ENCODE results near the gene CBFB. TPM values are rescaled to one million over a fixed set of nuclear protein-coding genes. Genes with fewer than 3 reads are reported as not detected.
"Not testable (repeated sequence)": the region's sequence is repeated elsewhere in the genome, so short reads cannot be mapped to it uniquely, and the experiment has no call there.

CBFB gene
- 51.0 TPM for polyA plus RNA-seq (2012; ENCODE audit: insufficient read depth, insufficient read length, low read depth)

DNA sequence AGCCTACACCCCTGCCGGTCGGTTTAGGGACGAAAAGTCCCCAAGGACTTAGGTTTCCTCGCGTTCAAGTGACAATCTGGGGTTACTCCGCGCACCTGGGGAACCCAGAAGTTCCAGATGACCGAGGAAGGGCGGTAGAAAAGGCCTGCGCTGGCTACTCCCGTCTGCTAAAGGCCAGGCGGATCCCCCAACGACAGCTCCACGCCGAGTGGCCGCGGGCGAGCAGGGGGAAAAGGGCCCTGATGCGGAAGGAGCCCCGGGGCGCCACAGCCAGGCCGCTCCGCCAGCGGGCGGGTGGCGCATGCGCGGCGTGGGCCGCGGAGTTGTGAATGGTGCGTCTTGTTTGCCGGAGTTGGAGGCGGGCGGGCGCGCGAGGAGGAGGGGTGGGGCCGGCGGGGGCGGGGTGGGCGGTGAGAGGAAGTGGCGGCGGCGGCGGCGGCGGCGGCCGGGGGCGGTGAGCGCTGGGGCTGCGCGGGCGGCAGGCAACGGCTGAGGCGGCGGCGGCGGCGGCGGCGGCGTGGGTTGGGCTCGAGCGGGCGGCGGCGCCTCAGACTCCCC lies at the start of gene CBFB:
Gene CBFB (plus strand): TSS at position 454 of the 558 bp plus-strand sequence. CDS start 259 bp downstream, outside the sequence.
- no peaks in the 10 kb centered on the region for H3K27me3 ChIP-seq
- DNase-seq: peak; percentile 96
- TF ChIP-seq, protein P1, sequence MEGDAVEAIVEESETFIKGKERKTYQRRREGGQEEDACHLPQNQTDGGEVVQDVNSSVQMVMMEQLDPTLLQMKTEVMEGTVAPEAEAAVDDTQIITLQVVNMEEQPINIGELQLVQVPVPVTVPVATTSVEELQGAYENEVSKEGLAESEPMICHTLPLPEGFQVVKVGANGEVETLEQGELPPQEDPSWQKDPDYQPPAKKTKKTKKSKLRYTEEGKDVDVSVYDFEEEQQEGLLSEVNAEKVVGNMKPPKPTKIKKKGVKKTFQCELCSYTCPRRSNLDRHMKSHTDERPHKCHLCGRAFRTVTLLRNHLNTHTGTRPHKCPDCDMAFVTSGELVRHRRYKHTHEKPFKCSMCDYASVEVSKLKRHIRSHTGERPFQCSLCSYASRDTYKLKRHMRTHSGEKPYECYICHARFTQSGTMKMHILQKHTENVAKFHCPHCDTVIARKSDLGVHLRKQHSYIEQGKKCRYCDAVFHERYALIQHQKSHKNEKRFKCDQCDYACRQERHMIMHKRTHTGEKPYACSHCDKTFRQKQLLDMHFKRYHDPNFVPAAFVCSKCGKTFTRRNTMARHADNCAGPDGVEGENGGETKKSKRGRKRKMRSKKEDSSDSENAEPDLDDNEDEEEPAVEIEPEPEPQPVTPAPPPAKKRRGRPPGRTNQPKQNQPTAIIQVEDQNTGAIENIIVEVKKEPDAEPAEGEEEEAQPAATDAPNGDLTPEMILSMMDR (IDR thresholded peaks at IDR 0.05; ENCODE audit: low read depth, low read length): peak; percentile 20; the same call in 1 of the 2 replicates
- H3K36me3 ChIP-seq: peaks cover 23% of the 10 kb centered on the region
- H3K9me3 ChIP-seq: no peaks in the 10 kb centered on the region
- H3K4me1 ChIP-seq: peaks cover 4% of the 10 kb centered on the region
- peak within 1 kb of the TSS; percentile 87 for H3K4me3 ChIP-seq (ENCODE audit: low read depth, low read length)

DNA sequence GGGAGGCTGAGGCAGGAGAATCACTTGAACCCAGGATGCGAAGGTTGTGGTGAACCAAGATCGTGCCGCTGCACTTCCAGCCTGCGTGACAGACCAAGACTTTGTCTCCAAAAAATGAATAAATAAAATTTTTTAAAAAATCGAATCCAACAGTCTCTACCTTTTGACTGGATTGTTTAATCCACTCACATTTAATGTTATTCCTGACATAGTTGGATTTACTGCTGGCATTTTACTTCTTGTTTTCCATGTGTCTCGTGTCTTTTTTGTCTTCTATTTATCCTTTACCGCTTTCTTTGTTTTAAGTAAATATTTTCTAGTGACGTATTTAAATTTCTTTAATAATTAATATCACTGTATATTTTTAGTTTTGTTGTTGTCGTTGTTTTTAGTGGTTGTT lies 45.9 kb upstream of the CBFB start:
- Histone ChIP-seq H3K4me3 (ENCODE audit: low read depth, low read length) (no peak overlapping the region), H3K27me3 (no peaks in the 10 kb centered on the region), H3K9me3 (no peaks in the 10 kb centered on the region), H3K36me3 (no peaks in the 10 kb centered on the region), H3K4me1 (no peaks in the 10 kb centered on the region)
- DNase-seq: no peak
- TF ChIP-seq, protein P1 (IDR thresholded peaks at IDR 0.05; ENCODE audit: low read depth, low read length): no peak

DNA sequence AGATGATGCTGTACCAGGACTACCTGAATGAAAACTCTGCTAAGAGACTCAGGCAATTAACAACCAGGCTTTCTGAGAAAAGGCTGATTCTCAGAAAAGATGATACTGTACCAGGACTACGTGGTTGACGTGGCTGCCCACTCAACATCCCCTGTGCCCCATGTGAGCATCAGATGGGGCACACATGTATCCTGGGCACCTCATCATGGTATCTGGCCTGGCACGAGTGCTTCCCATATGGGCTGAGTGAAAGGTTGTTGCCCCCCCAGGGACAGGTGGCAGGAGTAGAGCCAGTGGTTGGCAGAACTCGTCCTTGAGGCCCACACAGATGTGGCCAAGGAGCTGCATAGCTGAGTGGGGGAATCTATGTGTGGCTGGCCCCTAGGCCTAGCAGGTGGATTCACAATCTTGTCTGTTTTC lies 44.0 kb upstream of the CBFB start:
- no peak for DNase-seq
- Histone ChIP-seq H3K4me1 (no peaks in the 10 kb centered on the region), H3K36me3 (no peaks in the 10 kb centered on the region), H3K4me3 (ENCODE audit: low read depth, low read length) (no peak overlapping the region), H3K27me3 (no peaks in the 10 kb centered on the region), H3K9me3 (no peaks in the 10 kb centered on the region)
- TF ChIP-seq, protein P1 (IDR thresholded peaks at IDR 0.05; ENCODE audit: low read depth, low read length): no peak

DNA sequence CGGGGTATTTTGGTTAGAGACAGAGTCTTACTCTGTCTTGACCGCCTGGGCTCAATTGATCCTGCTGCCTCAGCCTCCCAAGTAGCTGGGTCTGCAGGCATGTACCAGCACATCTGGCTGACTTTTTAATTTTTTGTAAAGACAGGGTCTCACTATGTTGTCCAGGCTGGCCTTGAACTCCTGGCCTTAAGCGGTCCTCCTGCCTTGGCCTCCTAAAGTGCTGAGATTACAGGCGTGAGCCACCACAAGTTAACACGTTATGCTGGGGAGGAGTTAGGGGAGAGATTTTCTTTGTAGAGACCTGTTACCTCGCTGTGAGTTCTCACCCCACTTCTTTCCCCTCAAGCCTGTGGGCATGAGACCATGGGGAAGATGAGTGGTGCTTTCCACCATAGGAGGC lies 42.4 kb upstream of the CBFB start:
- no peak for DNase-seq
- Histone ChIP-seq H3K36me3 (no peaks in the 10 kb centered on the region), H3K27me3 (no peaks in the 10 kb centered on the region), H3K4me1 (no peaks in the 10 kb centered on the region), H3K4me3 (ENCODE audit: low read depth, low read length) (no peak overlapping the region), H3K9me3 (no peaks in the 10 kb centered on the region)
- TF ChIP-seq, protein P1 (IDR thresholded peaks at IDR 0.05; ENCODE audit: low read depth, low read length): no peak

DNA sequence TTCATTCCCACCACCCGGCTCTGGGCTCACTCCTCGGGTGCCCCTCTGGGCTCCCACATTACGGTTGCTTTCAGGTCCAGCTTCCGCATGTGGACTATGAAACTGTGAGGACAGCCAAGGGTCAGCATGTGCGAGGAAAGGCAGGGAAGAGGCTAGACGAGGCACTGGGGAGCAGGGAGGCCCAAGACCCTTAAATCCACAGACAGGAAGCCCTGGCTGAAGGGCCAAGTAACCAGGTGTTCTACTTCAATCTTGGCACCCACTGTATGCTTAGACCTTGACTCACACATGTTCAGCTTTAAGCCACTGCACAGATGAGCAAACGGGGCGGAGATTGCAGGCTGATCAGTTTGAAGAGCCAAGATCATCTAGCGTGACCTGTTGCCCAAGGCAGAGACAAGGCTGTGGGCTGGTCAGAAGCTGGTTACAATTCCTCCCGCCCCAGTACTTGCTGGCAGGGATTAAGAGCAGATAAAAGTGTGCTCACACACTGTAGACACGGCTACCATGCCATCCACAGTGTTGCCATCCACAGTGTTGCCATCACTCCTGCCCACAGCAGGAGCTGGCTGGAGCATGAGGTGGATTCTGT lies 40.7 kb upstream of the CBFB start, which contains the start of gene CES4A:
Gene CES4A (plus strand): TSS at position 393 of the 592 bp plus-strand sequence. CDS start 184 bp downstream, at position 577.
- no peaks in the 10 kb centered on the region for H3K4me1 ChIP-seq
- H3K4me3 ChIP-seq (ENCODE audit: low read depth, low read length): no peak within 1 kb of the TSS
- TF ChIP-seq, protein P1 (IDR thresholded peaks at IDR 0.05; ENCODE audit: low read depth, low read length): no peak
- H3K27me3 ChIP-seq: no peaks in the 10 kb centered on the region
- DNase-seq: no peak
- H3K36me3 ChIP-seq: no peaks in the 10 kb centered on the region
- no peaks in the 10 kb centered on the region for H3K9me3 ChIP-seq

DNA sequence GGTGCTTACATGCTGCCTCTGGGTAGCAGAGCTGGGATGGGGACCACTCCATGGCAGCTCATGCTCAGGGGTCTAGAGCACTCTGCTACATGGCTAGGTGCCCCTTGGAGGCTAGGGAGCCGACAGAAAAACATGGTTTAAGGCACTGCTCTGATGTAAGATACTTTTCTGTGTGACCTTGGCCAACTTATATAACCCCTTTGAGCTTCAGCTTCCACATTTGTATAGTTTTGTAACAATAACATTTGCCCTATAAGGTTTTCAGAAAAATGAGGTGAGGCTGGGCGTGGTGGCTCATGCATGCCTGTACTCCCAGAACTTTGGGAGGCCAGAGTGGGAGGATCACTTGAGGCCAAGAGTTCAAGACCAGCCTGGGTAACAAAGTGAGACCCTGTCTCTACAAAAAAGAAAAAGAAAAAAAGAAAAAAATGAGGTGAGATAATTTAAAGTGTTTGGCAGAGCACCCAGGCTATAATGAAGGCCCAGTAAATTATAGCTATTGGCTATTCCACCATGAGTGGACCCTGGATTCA lies 37.3 kb upstream of the CBFB start:
- no peak for DNase-seq
- no peaks in the 10 kb centered on the region for H3K9me3 ChIP-seq
- TF ChIP-seq, protein P1 (IDR thresholded peaks at IDR 0.05; ENCODE audit: low read depth, low read length): no peak

DNA sequence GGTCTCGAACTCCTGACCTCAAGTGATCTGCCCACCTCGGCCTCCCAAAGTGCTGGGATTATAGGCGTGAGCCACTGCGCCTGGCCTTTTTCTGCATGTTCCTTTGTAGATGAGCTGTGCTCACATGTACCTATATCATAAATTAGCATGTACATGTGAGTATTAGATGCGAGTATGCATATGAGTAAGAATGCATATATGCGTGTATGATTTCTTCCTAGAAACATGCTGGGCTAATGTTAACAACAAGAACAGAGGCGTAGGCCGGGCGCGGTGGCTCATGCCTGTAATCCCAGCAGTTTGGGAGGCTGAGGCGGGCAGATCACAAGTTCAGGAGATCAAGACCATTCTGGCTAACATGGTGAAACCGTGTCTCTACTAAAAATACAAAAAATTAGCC lies 35.4 kb upstream of the CBFB start:
- H3K4me1 ChIP-seq; H3K27me3 ChIP-seq; H3K9me3 ChIP-seq; DNase-seq; H3K36me3 ChIP-seq; H3K4me3 ChIP-seq (ENCODE audit: low read depth, low read length): not testable (repeated sequence)

More for the DNA sequence above, 37.3 kb upstream of the CBFB start:
- no peaks in the 10 kb centered on the region for H3K4me1 ChIP-seq
- H3K36me3 ChIP-seq: no peaks in the 10 kb centered on the region
- no peak overlapping the region for H3K4me3 ChIP-seq (ENCODE audit: low read depth, low read length)
- no peaks in the 10 kb centered on the region for H3K27me3 ChIP-seq

All from BE2C (cell line).